GM23248 (cell line): ENCODE measurements around the gene IL1RAPL1.

ENCODE experiments used
- EZH2 ChIP-seq: fragments of 200-600 bp; sonication (generic); IDR thresholded peaks from 2 replicates; pipeline ENCODE4 v1.6.1; 2018; ENCODE audit warnings: antibody characterized with exemption, mild to moderate bottlenecking; ENCODE audit not compliant: insufficient read depth, poor library complexity, severe bottlenecking
- EZH2phosphoT487 ChIP-seq: fragments of 200-600 bp; sonication (generic); IDR thresholded peaks from 2 replicates; pipeline ENCODE4 v1.6.1; 2018; ENCODE audit warnings: antibody characterized with exemption, moderate library complexity, mild to moderate bottlenecking, low read depth; ENCODE audit not compliant: insufficient read depth

DNA sequence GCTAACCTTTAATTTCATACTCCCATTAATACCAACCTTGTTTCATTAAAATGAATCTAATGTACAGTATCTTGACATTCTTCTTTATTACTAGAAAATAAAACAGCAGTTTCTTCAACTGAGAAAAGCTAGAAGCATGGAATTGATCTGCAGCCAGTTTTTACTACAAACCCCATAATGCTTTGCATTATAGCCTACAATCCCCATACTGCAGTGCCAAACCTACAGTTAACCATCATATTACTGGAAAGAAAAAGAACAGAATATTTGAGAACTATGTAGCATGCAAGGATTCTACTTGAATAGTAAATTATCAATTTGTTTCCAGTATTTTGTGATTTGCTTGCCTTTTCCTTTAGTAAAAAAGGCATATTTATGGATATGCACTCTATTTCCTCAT, 3.2 kb upstream of the IL1RAPL1 start:
- TF ChIP-seq EZH2: no peak
- TF ChIP-seq EZH2phosphoT487: no peak
